HEK293T (cell line): ENCODE measurements around the gene KLHL29.

Experiments
- ARNT ChIP-seq: fragments of 450-650 bp; IDR thresholded peaks from 2 replicates; pipeline ENCODE4 v1.6.1; 2017; ENCODE audit warnings: mild to moderate bottlenecking
- BHLHE40 ChIP-seq: fragments of 450-650 bp; IDR thresholded peaks from 2 replicates; pipeline ENCODE4 v1.6.1; 2016; ENCODE audit warnings: mild to moderate bottlenecking, moderate library complexity, borderline replicate concordance
- CTBP1 ChIP-seq: fragments of 450-650 bp; IDR thresholded peaks from 2 replicates; pipeline ENCODE4 v1.6.1; 2016; ENCODE audit warnings: borderline replicate concordance
- ELF4 ChIP-seq: fragments of 450-650 bp; IDR thresholded peaks from 2 replicates; pipeline ENCODE4 v1.6.1; 2017; ENCODE audit warnings: antibody characterized with exemption
- FOXA1 ChIP-seq: fragments of 450-650 bp; IDR thresholded peaks from 2 replicates; pipeline ENCODE4 v1.6.1; 2016; ENCODE audit warnings: mild to moderate bottlenecking
- FOXK2 ChIP-seq: fragments of 450-650 bp; IDR thresholded peaks from 2 replicates; pipeline ENCODE4 v1.6.1; 2016; ENCODE audit warnings: mild to moderate bottlenecking
- FOXM1 ChIP-seq: fragments of 450-650 bp; IDR thresholded peaks from 2 replicates; pipeline ENCODE4 v1.6.1; 2017; ENCODE audit warnings: mild to moderate bottlenecking, borderline replicate concordance
- HDGF ChIP-seq: fragments of 450-650 bp; IDR thresholded peaks from 2 replicates; pipeline ENCODE4 v1.6.1; 2017; ENCODE audit warnings: antibody characterized with exemption, borderline replicate concordance
- LEF1 ChIP-seq: fragments of 450-650 bp; IDR thresholded peaks from 2 replicates; pipeline ENCODE4 v1.6.1; 2017; ENCODE audit warnings: mild to moderate bottlenecking, borderline replicate concordance
- NFRKB ChIP-seq: fragments of 450-650 bp; IDR thresholded peaks from 2 replicates; pipeline ENCODE4 v1.6.1; 2016; ENCODE audit warnings: mild to moderate bottlenecking, moderate library complexity
- SP1 ChIP-seq: fragments of 450-650 bp; IDR thresholded peaks from 2 replicates; pipeline ENCODE4 v1.6.1; 2017
- SUZ12 ChIP-seq: fragments of 450-650 bp; IDR thresholded peaks from 2 replicates; pipeline ENCODE4 v1.6.1; 2016; ENCODE audit warnings: mild to moderate bottlenecking
- TF ChIP-seq, protein P1 (sequence below): fragments of 450-650 bp; IDR thresholded peaks from 2 replicates; pipeline ENCODE4 v1.6.1; 2016

DNA sequence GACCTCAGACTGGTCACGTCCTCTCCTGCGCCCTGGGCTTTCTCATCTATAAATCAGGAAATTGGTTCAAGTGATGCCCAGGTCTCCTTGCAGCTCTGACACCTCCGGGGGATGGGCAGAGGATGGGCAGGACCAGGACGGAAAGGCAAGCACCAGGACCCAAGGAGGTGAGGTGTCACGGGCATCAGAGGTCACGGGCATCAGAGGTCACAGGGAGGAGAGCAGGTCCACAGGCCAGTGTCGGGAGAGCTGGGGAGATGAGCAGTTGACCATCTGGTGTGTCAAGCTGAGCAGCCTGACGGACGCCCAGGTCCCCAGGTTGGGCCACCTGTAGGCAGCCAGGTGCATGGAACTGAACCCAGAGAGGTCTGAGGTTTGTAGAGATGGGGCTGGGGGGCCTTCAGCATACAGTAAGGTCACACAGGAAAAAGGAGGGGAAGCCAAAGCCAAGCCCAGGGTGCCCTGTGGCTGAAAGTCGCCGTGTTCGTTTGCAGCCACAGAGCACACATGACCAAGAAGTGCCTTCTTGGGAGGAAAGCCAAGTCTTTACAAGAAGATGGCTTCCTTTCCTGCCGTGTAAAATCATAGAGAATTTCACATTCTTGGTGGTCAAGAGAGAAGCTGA lies 301.5 kb downstream of the KLHL29 start:
- TF ChIP-seq HDGF: no peak
- no peak for TF ChIP-seq FOXK2
- TF ChIP-seq BHLHE40: no peak
- no peak for TF ChIP-seq CTBP1
- no peak for TF ChIP-seq FOXA1
- TF ChIP-seq ELF4: no peak
- no peak for TF ChIP-seq NFRKB
- no peak for TF ChIP-seq ARNT
- no peak for TF ChIP-seq FOXM1
- TF ChIP-seq, protein P1, sequence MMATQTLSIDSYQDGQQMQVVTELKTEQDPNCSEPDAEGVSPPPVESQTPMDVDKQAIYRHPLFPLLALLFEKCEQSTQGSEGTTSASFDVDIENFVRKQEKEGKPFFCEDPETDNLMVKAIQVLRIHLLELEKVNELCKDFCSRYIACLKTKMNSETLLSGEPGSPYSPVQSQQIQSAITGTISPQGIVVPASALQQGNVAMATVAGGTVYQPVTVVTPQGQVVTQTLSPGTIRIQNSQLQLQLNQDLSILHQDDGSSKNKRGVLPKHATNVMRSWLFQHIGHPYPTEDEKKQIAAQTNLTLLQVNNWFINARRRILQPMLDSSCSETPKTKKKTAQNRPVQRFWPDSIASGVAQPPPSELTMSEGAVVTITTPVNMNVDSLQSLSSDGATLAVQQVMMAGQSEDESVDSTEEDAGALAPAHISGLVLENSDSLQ: no peak
- TF ChIP-seq SP1: no peak
- no peak for TF ChIP-seq SUZ12
- no peak for TF ChIP-seq LEF1
